NCI-H524 (cell line): ENCODE measurements around the gene DYNC1I2.

ENCODE experiments used
- DNase-seq, 2 experiments: peaks; one replicate each; lab custom pipeline; 2025; lab: John Stamatoyannopoulos, UW

DYNC1I2 gene

GRCh38 chr2:171687287-171688128, at the start of gene DYNC1I2:
TSS of gene DYNC1I2 (plus strand) at chr2:171687469. CDS start at chr2:171690156, 2,687 bp downstream.
- peak; percentile 90 to 92 for DNase-seq

GRCh38 chr2:171651667-171652415, 35.4 kb upstream of the DYNC1I2 start:
- no peak for DNase-seq

GRCh38 chr2:171652416-171652785, 34.9 kb upstream of the DYNC1I2 start:
- DNase-seq = no peak

- DNase-seq = no peak
Observed at GRCh38 chr2:171655586-171655985, 31.7 kb upstream of the DYNC1I2 start.

- DNase-seq = no peak
Observed at GRCh38 chr2:171667041-171667440, 20.2 kb upstream of the DYNC1I2 start.

- no peak for DNase-seq
Observed at GRCh38 chr2:171668183-171668582, 19.1 kb upstream of the DYNC1I2 start.

- DNase-seq = no peak
Observed at GRCh38 chr2:171669121-171669520, 18.1 kb upstream of the DYNC1I2 start.

GRCh38 chr2:171670655-171671054, 16.6 kb upstream of the DYNC1I2 start:
- DNase-seq = no peak

- no peak for DNase-seq
Observed at GRCh38 chr2:171671867-171672266, 15.4 kb upstream of the DYNC1I2 start.

GRCh38 chr2:171673905-171674304, 13.4 kb upstream of the DYNC1I2 start:
- DNase-seq = no peak

- DNase-seq = no peak
Observed at GRCh38 chr2:171675810-171676345, 11.4 kb upstream of the DYNC1I2 start.

GRCh38 chr2:171678619-171679018, 8.7 kb upstream of the DYNC1I2 start:
- no peak for DNase-seq

GRCh38 chr2:171688129-171688465, 828 bp downstream of the DYNC1I2 start:
- DNase-seq = no peak

- DNase-seq = no peak
Observed at GRCh38 chr2:171692331-171692730, 5.1 kb downstream of the DYNC1I2 start.

- no peak for DNase-seq
Observed at GRCh38 chr2:171702781-171703556, 15.7 kb downstream of the DYNC1I2 start.

GRCh38 chr2:171703574-171704347, 16.5 kb downstream of the DYNC1I2 start:
- DNase-seq = peak; percentile 7 to 53

GRCh38 chr2:171706152-171706803, 19.0 kb downstream of the DYNC1I2 start:
- peak in 1 of 2 experiments; percentile 34 for DNase-seq

GRCh38 chr2:171707752-171708151, 20.5 kb downstream of the DYNC1I2 start:
- DNase-seq = no peak

- DNase-seq = no peak
Observed at GRCh38 chr2:171709011-171709685, 21.9 kb downstream of the DYNC1I2 start.

GRCh38 chr2:171711351-171711750, 24.1 kb downstream of the DYNC1I2 start:
- no peak for DNase-seq
